GM19238 (cell line): ENCODE results near the gene ALDH16A1.

ENCODE experiments used
- DNase-seq: peaks from one replicate; pipeline ENCODE4 v3.0.0; 2011; ENCODE audit warnings: low spot score; ENCODE audit not compliant: insufficient read length

The ALDH16A1 gene

GRCh38 chr19:49512970-49513745 lies 60.1 kb downstream of the ALDH16A1 start:
- no peak for DNase-seq

- DNase-seq = no peak
Observed at GRCh38 chr19:49513746-49514118, 60.7 kb downstream of the ALDH16A1 start.

DNA sequence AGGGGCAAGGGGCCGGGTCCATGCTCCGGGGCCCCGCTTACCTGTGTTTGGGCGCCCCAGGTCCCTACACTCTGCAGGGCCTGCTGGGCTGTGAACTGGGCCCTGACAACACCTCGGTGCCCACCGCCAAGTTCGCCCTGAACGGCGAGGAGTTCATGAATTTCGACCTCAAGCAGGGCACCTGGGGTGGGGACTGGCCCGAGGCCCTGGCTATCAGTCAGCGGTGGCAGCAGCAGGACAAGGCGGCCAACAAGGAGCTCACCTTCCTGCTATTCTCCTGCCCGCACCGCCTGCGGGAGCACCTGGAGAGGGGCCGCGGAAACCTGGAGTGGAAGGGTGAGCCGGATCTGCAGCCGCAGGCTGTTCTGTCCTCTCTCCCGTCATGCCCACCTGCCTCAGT lies 61.1 kb downstream of the ALDH16A1 start:
- no peak for DNase-seq

- no peak for DNase-seq
Observed at GRCh38 chr19:49515767-49516166, 62.7 kb downstream of the ALDH16A1 start.

- no peak for DNase-seq
Observed at GRCh38 chr19:49518033-49518432, 65.0 kb downstream of the ALDH16A1 start.
